ENCODE data around the gene CHRM5. TPM values are rescaled to one million over a fixed set of nuclear protein-coding genes. Genes with fewer than 3 reads are reported as not detected.

CHRM5 gene
- total and polyA plus RNA-seq, 2 donors (not counting 3 experiments of a cell fraction or from before 2014, with no cell fraction given): 0.03 TPM; not detected in 1

GRCh38 chr15:34014556-34014955 is 46.3 kb downstream of the CHRM5 start:
- Histone ChIP-seq H4K20me1 (replicated peaks; ENCODE audit: control insufficient read depth, extremely low read depth, insufficient read depth, low read length) (no peaks in the 10 kb centered on the region), H2AFZ (ENCODE audit: low read depth, low read length) (no peak overlapping the region), H3K36me3 (ENCODE audit: control insufficient read depth in 2 of 2, extremely low read depth in 1 of 2, insufficient read depth in 2 of 2, low read length in 2 of 2) (no peaks in the 10 kb centered on the region), H3K27ac (ENCODE audit: insufficient read depth, low read depth, low read length) (no peak overlapping the region), H3K4me3 (replicated peaks in 1 of 3; ENCODE audit: insufficient read depth in 1 of 3, low read depth in 1 of 3, low read length in 3 of 3) (no peak overlapping the region), H3K9me3 (replicated peaks; ENCODE audit: control insufficient read depth, insufficient read depth, low read length) (no peaks in the 10 kb centered on the region), H3K9ac (replicated peaks; ENCODE audit: extremely low read depth, insufficient read depth, low read length) (no peak overlapping the region), H3K79me2 (ENCODE audit: control insufficient read depth, insufficient read depth, low read length) (no peaks in the 10 kb centered on the region), H3K4me1 (ENCODE audit: control insufficient read depth, extremely low read depth, insufficient read depth, low read length) (no peaks in the 10 kb centered on the region), H3K27me3 (ENCODE audit: control insufficient read depth in 2 of 2, insufficient read depth in 2 of 2, low read length in 2 of 2) (no peaks in the 10 kb centered on the region), H3K4me2 (ENCODE audit: insufficient read depth, low read length) (no peak overlapping the region), H3K9me1 (replicated peaks; ENCODE audit: control insufficient read depth, extremely low read depth, insufficient read depth, low read length) (no peaks in the 10 kb centered on the region)
- POLR2A ChIA-PET: no interaction called here
- no TSS peak for BruUV-seq (replicated peaks)
- intact Hi-C loops (cut with micrococcal nuclease) (no loop called here), dilution Hi-C loops (cut with MboI; ENCODE audit: extremely low pct_ligation_motif_present, low sequenced_read_pairs) (no loop called here)
- FAIRE-seq (no peak), DNase-seq (ENCODE audit: low read depth, low spot score) (no peak)
- CTCF ChIA-PET: no interaction called here
- TF ChIP-seq EZH2 (IDR thresholded peaks at IDR 0.05; ENCODE audit: borderline replicate concordance, low read depth, low read length, severe bottlenecking) (no peak), MYC (IDR thresholded peaks at IDR 0.05; ENCODE audit: low read depth, low read length) (no peak), GATA2 (IDR thresholded peaks at IDR 0.05; ENCODE audit: insufficient read depth, insufficient read length, low read depth, low read length) (no peak), FOS (IDR thresholded peaks at IDR 0.05; ENCODE audit: borderline replicate concordance, insufficient read depth, low read length) (no peak), POLR2AphosphoS5 (IDR thresholded peaks at IDR 0.05; ENCODE audit: insufficient read depth, low read depth, low read length) (no peak), POLR2A (IDR thresholded peaks at IDR 0.05; ENCODE audit: low read depth, low read length) (no peak), JUN (IDR thresholded peaks at IDR 0.05; ENCODE audit: borderline replicate concordance, insufficient read depth, insufficient read length, low read depth) (no peak), CTCF (IDR thresholded peaks at IDR 0.05; ENCODE audit: extremely low read depth in 1 of 2, insufficient read depth in 1 of 2, low read depth in 1 of 2, low read length in 2 of 2) (no peak)
- TF ChIP-seq, protein P1, sequence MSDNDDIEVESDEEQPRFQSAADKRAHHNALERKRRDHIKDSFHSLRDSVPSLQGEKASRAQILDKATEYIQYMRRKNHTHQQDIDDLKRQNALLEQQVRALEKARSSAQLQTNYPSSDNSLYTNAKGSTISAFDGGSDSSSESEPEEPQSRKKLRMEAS (IDR thresholded peaks at IDR 0.05; ENCODE audit: insufficient read depth, insufficient read length): no peak

Measured in endothelial cell of umbilical vein (primary cell).